ENCODE measurements around the gene VAV3. TPM values are rescaled to one million over a fixed set of nuclear protein-coding genes. Genes with fewer than 3 reads are reported as not detected.

Gene VAV3
- total and polyA plus RNA-seq, 2 of the 13 experiments (the other 11 are each of a cell fraction or from before 2014, with no cell fraction given), result 15.9 to 29.8 TPM

GRCh38 chr1:107525961-107526360, 439.0 kb downstream of the VAV3 start (continued):
- TF ChIP-seq ZBTB40 (IDR thresholded peaks at IDR 0.05), result no peak
- no peak for TF ChIP-seq ZBTB40 (CRISPR knock-in tag; IDR thresholded peaks at IDR 0.05)
- no peak for TF ChIP-seq ZNF281 (CRISPR knock-in tag; IDR thresholded peaks at IDR 0.05; ENCODE audit: borderline replicate concordance)
- TF ChIP-seq SOX13 (IDR thresholded peaks at IDR 0.05), result no peak
- peak in 1 of 2 experiments; percentile 75; a peak in 2 of 4 replicates for TF ChIP-seq SOX13 (CRISPR knock-in tag; conservative IDR thresholded peaks at IDR 0.05 in 1 of 2, IDR thresholded peaks at IDR 0.05 in 1 of 2)
- TF ChIP-seq ZSCAN20 (CRISPR knock-in tag; IDR thresholded peaks at IDR 0.05; ENCODE audit: borderline replicate concordance), result peak; percentile 15; the same call in 1 of the 2 replicates
- TF ChIP-seq ZBTB37 (CRISPR knock-in tag; IDR thresholded peaks at IDR 0.05), result no peak
- TF ChIP-seq ATF4 (CRISPR knock-in tag; IDR thresholded peaks at IDR 0.05), result no peak
- no peak for TF ChIP-seq ZNF878 (CRISPR knock-in tag; IDR thresholded peaks at IDR 0.05)
- no peak for TF ChIP-seq ZZZ3 (CRISPR knock-in tag; IDR thresholded peaks at IDR 0.05; ENCODE audit: borderline replicate concordance)
- no peak for TF ChIP-seq NR2F6 (IDR thresholded peaks at IDR 0.05)
- peak; percentile 28; the same call in 1 of the 2 replicates for TF ChIP-seq NR2F6 (CRISPR knock-in tag; IDR thresholded peaks at IDR 0.05)
- no peak for TF ChIP-seq SKIL (CRISPR knock-in tag; IDR thresholded peaks at IDR 0.05; ENCODE audit: borderline replicate concordance)
